Activated CD4-positive, alpha-beta T cell treated with anti-CD3 and anti-CD28 coated beads for 36 hours (primary cell): ENCODE data around the gene CHD1. TPM values are rescaled to one million over a fixed set of nuclear protein-coding genes. Genes with fewer than 3 reads are reported as not detected.

Experiments used
- ATAC-seq: fragments of 200-7000 bp; cut with Tn5 transposase; one replicate; pipeline ENCODE4 v1.10.0; 2021; ENCODE audit warnings: mild to moderate bottlenecking, moderate library complexity
- CTCF ChIA-PET: fragments of 350-600 bp; sonication (Branson Sonifier 250); formaldehyde crosslinking; loops from one replicate; lab custom pipeline; 2021; ENCODE audit warnings: antibody characterized with exemption; lab: Charles Lee
- POLR2A ChIA-PET: fragments of 350-600 bp; sonication (Branson Sonifier 250); formaldehyde crosslinking; loops from one replicate; lab custom pipeline; 2021; ENCODE audit warnings: antibody characterized with exemption, inconsistent platforms; lab: Charles Lee
- DNase-seq: peaks from one replicate; pipeline ENCODE4 v3.0.0-alpha.2; 2020
- H3K27ac Mint-ChIP-seq: one replicate; pipeline ENCODE4 v1.8.0; 2021; ENCODE audit warnings: mixed read lengths
- H3K27me3 Mint-ChIP-seq: one replicate; pipeline ENCODE4 v1.8.0; 2021; ENCODE audit warnings: mixed read lengths
- H3K36me3 Mint-ChIP-seq: one replicate; pipeline ENCODE4 v1.8.0; 2021; ENCODE audit warnings: low read depth, mixed read lengths
- H3K4me1 Mint-ChIP-seq: one replicate; pipeline ENCODE4 v1.8.0; 2021; ENCODE audit warnings: mixed read lengths
- H3K4me3 Mint-ChIP-seq: one replicate; pipeline ENCODE4 v1.8.0; 2021; ENCODE audit warnings: mild to moderate bottlenecking, moderate library complexity, mixed read lengths
- H3K9me3 Mint-ChIP-seq: one replicate; pipeline ENCODE4 v1.8.0; 2021; ENCODE audit warnings: low read depth, mixed read lengths
- intact Hi-C, 2 experiments: fragments of 100-400 bp; cut with DNase I in 1 of 2; cut with micrococcal nuclease in 1 of 2; formaldehyde crosslinking; loops; one replicate each; pipeline versions ENCODE4 v1.14.2 to v1.15.1; 2022 to 2024; cut with DNase I, micrococcal nuclease
- total RNA-seq, 2 experiments: library from RNA; stranded (reverse); gene quantifications; one replicate each; pipeline ENCODE4 v1.2.3, GENCODE V29; 2021

Gene CHD1
- total RNA-seq, 2 experiments from 2014 or later, result 50.8 to 75.5 TPM

GRCh38 chr5:98916540-98916939 is 12.3 kb downstream of the CHD1 start:
- intact Hi-C loops, result no loop called here
- POLR2A ChIA-PET, result no interaction called here
- DNase-seq (no peak), ATAC-seq (no peak)
- H3K4me1 Mint-ChIP-seq, result peaks cover 69% of the 10 kb centered on the region
- no peak overlapping the region for H3K4me3 Mint-ChIP-seq
- H3K36me3 Mint-ChIP-seq, result peaks cover 45% of the 10 kb centered on the region
- H3K9me3 Mint-ChIP-seq, result no peaks in the 10 kb centered on the region
- H3K27me3 Mint-ChIP-seq, result no peaks in the 10 kb centered on the region
- no peak overlapping the region for H3K27ac Mint-ChIP-seq
- CTCF ChIA-PET, result interaction anchor here (0.7 kb wide), 1 partner anchor 1982 kb away, joined by 3 read pairs; no protein-coding TSS in a partner anchor

- ChIA-PET POLR2A (interaction anchor here (1.6 kb wide), 1 partner anchor 20 kb away, joined by 5 read pairs; no protein-coding TSS in a partner anchor), CTCF (interaction anchor here (0.7 to 1.9 kb wide), 6 partner anchors 9 to 147 kb away, joined by 3 to 9 read pairs (median 5); no protein-coding TSS in a partner anchor)
- Mint-ChIP-seq H3K27ac (peak overlapping the region; percentile 28), H3K4me1 (peaks cover 73% of the 10 kb centered on the region), H3K4me3 (no peak overlapping the region), H3K27me3 (no peaks in the 10 kb centered on the region), H3K9me3 (no peaks in the 10 kb centered on the region), H3K36me3 (peaks cover 36% of the 10 kb centered on the region)
- no peak for DNase-seq
- ATAC-seq, result peak; percentile 58
- intact Hi-C loops, result no loop called here
Measured at GRCh38 chr5:98913911-98914310, 14.9 kb downstream of the CHD1 start.

GRCh38 chr5:98911280-98912040 is 17.3 kb downstream of the CHD1 start:
- peak; percentile 73 for ATAC-seq

DNA sequence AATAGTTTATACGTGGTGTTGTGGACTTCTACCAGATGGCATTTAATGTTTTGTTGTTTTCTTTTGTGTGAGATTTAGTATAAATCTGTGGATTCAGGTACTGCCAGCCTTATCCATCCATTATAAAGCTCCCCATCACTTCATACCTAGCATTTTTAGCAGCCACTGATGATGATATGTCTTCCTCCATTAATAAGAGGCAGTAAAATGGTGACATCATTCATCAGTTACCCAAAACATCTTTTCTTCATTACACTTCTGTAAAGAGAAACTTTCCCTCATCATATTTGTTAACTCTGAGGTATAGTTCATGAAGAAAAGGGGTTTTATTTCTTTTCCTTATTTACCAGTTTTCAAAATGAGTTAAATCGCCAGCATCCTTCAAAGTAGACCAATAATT is 19.4 kb downstream of the CHD1 start:
- H3K4me3 Mint-ChIP-seq, result no peak overlapping the region
- CTCF ChIA-PET, result interaction anchor here (1.0 to 5.7 kb wide), 3 partner anchors 15 to 151 kb away, joined by 3 to 49 read pairs (median 4); no protein-coding TSS in a partner anchor
- H3K27ac Mint-ChIP-seq, result peak overlapping the region; percentile 2
- H3K9me3 Mint-ChIP-seq, result no peaks in the 10 kb centered on the region
- H3K4me1 Mint-ChIP-seq, result peaks cover 65% of the 10 kb centered on the region
- POLR2A ChIA-PET, result no interaction called here
- no peak for ATAC-seq
- peaks cover 20% of the 10 kb centered on the region for H3K36me3 Mint-ChIP-seq
- intact Hi-C loops, result no loop called here
- no peaks in the 10 kb centered on the region for H3K27me3 Mint-ChIP-seq
- DNase-seq, result no peak

More at GRCh38 chr5:98911280-98912040, 17.3 kb downstream of the CHD1 start:
- Mint-ChIP-seq H3K9me3 (no peaks in the 10 kb centered on the region), H3K36me3 (peaks cover 18% of the 10 kb centered on the region), H3K27me3 (no peaks in the 10 kb centered on the region), H3K4me3 (no peak overlapping the region), H3K27ac (no peak overlapping the region), H3K4me1 (peaks cover 62% of the 10 kb centered on the region)
- no peak for DNase-seq
- intact Hi-C loops, result no loop called here
- ChIA-PET POLR2A (interaction anchor here (0.5 to 0.8 kb wide), 3 partner anchors 12 to 1991 kb away, joined by 3 to 6 read pairs (median 3); partner anchors contain the start of gene ST8SIA4), CTCF (interaction anchor here (0.7 to 5.7 kb wide), 3 partner anchors 10 to 149 kb away, joined by 3 to 49 read pairs (median 3); no protein-coding TSS in a partner anchor)

DNA sequence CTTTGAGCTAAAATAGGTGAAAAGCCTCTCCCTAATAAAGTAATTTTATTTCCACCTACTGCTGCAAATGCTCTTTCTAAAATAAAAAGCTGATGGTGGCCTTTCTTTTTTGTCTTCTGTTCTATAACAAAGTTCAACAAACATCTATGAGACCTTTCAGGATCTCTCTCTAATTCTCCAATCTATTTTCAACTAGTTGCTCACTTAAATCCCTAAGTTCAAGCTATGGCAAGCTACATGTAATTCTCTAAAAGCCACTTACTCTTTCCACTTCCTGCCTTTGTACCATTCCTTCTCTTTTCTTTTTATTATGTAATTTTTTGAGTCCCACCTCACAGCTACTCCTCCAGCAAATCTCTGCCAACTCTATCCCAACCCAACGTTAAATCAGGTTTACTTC is 20.9 kb downstream of the CHD1 start:
- Mint-ChIP-seq H3K4me3 (no peak overlapping the region), H3K36me3 (peaks cover 26% of the 10 kb centered on the region), H3K4me1 (peaks cover 69% of the 10 kb centered on the region), H3K27ac (peak overlapping the region; percentile 69), H3K9me3 (no peaks in the 10 kb centered on the region), H3K27me3 (no peaks in the 10 kb centered on the region)
- intact Hi-C loops, result loop anchor here in 1 of 2 experiments (2.0 kb wide), 1 partner anchor 21 kb away; the partner anchor contains the start of gene CHD1
- CTCF ChIA-PET, result interaction anchor here (0.7 to 5.7 kb wide), 5 partner anchors 120 to 155 kb away, joined by 3 to 49 read pairs (median 5); no protein-coding TSS in a partner anchor
- ATAC-seq (no peak), DNase-seq (no peak)
- POLR2A ChIA-PET, result no interaction called here

DNA sequence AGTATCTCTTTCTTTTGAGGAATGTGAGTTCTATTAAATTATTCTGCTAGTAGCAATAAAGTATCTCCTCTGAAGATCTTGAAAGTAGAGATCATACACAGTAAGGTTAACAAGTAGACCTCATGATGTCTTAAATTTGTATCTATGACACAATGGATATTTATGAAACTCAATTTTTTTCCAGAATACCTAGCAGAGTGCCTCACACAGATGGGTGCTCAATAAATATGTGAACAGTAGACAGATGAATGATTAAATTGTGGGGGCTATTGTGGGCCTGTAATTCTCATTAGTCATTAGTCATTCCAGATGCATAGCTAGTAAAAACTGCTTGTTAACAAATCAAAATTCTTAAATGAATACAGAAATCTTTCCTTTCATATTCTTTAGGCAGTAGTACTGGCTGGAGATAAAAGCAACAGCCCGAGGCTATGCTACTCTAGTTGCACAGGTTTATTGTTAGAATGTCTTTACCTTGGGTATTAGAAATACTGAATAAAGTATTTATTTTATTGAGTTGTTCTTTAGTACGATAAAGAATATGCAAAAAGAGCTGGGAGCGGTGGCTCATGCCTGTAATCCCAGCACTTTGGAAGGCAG is 22.0 kb downstream of the CHD1 start:
- intact Hi-C loops, result loop anchor here (1.0 to 2.0 kb wide), 5 partner anchors 20 to 153 kb away; partner anchors contain the start of gene CHD1 (in 1 of the 2)
- H3K4me1 Mint-ChIP-seq, result peaks cover 63% of the 10 kb centered on the region
- peak overlapping the region; percentile 66 for H3K27ac Mint-ChIP-seq
- no peaks in the 10 kb centered on the region for H3K27me3 Mint-ChIP-seq
- ATAC-seq, result peak; percentile 21
- ChIA-PET POLR2A (no interaction called here), CTCF (interaction anchor here (0.6 to 5.7 kb wide), 7 partner anchors 14 to 156 kb away, joined by 3 to 49 read pairs (median 3); no protein-coding TSS in a partner anchor)
- DNase-seq, result no peak
- H3K9me3 Mint-ChIP-seq, result no peaks in the 10 kb centered on the region
- peaks cover 32% of the 10 kb centered on the region for H3K36me3 Mint-ChIP-seq
- H3K4me3 Mint-ChIP-seq, result no peak overlapping the region

DNA sequence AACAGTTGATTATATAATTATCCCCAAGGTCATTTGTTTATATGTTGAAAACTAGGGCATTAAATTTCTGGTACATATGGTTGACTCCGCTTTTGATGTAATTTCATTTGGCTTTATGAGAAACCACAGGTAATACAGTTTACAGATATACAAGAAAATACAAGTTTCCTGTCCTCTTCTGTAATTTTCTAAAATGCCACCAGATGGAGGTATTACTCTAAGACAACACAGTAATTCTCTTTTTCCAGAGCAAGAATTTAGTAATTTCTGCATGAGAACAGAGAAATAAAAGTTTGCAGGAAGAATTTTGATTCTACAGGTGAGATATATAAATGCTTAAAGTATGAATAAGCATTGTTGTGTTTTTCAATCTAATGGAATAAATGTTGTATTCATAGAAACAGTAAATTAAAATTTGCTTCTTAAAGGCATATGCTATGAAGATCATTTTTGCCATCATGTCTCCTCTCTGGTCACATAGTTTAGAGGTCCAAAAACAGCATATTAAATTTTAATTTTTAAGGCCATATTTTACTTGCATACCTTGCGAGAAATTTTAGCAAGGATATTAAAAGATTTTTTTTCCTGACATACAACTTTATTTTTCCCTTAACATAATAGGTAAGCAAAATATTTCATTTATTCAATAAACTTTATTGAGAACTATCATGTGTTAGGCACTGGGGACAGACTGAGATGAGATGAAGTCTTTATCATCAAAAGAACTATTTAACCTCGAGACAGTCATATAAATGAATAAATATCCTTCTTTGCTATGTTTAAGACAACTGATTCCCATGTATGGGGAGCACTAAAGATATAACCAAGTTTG is 22.7 kb downstream of the CHD1 start:
- no peak for ATAC-seq
- Mint-ChIP-seq H3K4me1 (peaks cover 56% of the 10 kb centered on the region), H3K27me3 (no peaks in the 10 kb centered on the region), H3K4me3 (no peak overlapping the region), H3K27ac (peak overlapping the region; percentile 12), H3K36me3 (peaks cover 35% of the 10 kb centered on the region), H3K9me3 (no peaks in the 10 kb centered on the region)
- intact Hi-C loops, result loop anchor here (1.0 to 2.0 kb wide), 5 partner anchors 21 to 154 kb away; partner anchors contain the start of gene CHD1 (in 1 of the 2)
- no peak for DNase-seq
- CTCF ChIA-PET, result interaction anchor here (0.8 to 5.7 kb wide), 13 partner anchors 8 to 158 kb away, joined by 3 to 49 read pairs (median 4); no protein-coding TSS in a partner anchor
- POLR2A ChIA-PET, result no interaction called here

- H3K4me3 Mint-ChIP-seq, result no peak overlapping the region
- peak overlapping the region; percentile 51 for H3K27ac Mint-ChIP-seq
- intact Hi-C loops, result loop anchor here in 1 of 2 experiments (5.0 kb wide), 1 partner anchor 37 kb away; no protein-coding TSS in a partner anchor
- peak; percentile 72 for ATAC-seq
- H3K36me3 Mint-ChIP-seq, result peaks cover 38% of the 10 kb centered on the region
- ChIA-PET CTCF (interaction anchor here (0.6 to 2.5 kb wide), 22 partner anchors 10 to 774 kb away, joined by 3 to 42 read pairs (median 3); no protein-coding TSS in a partner anchor), POLR2A (no interaction called here)
- H3K9me3 Mint-ChIP-seq, result no peaks in the 10 kb centered on the region
- peak; percentile 31 for DNase-seq
- H3K4me1 Mint-ChIP-seq, result peaks cover 49% of the 10 kb centered on the region
- no peaks in the 10 kb centered on the region for H3K27me3 Mint-ChIP-seq
Measured at GRCh38 chr5:98904780-98905179, 24.0 kb downstream of the CHD1 start.

DNA sequence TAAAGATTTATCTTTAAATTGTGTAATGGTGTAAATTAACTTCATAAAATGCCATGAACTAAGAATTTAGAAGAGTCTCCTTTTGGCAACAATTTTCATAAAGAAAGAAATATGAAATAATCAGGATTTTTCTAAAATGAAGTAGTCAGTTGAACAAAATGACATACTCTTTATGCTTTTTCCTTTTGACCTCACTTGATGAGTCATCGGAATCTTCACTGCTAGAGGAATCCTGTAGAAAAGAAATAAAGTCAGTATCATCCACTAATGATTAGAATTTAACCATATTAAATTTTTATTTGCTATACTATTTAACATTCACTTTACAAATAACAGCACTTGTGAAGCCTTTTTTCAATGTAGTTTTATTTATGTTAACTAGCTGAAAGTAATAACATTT is 26.1 kb downstream of the CHD1 start:
- Mint-ChIP-seq H3K27me3 (no peaks in the 10 kb centered on the region), H3K36me3 (peaks cover 40% of the 10 kb centered on the region), H3K27ac (no peak overlapping the region), H3K4me3 (no peak overlapping the region), H3K4me1 (peaks cover 34% of the 10 kb centered on the region), H3K9me3 (no peaks in the 10 kb centered on the region)
- DNase-seq (no peak), ATAC-seq (no peak)
- CTCF ChIA-PET, result no interaction called here
- POLR2A ChIA-PET, result no interaction called here
- intact Hi-C loops, result loop anchor here in 1 of 2 experiments (5.0 kb wide), 1 partner anchor 35 kb away; no protein-coding TSS in a partner anchor

- Mint-ChIP-seq H3K36me3 (peaks cover 53% of the 10 kb centered on the region), H3K4me1 (peaks cover 14% of the 10 kb centered on the region), H3K4me3 (no peak overlapping the region), H3K9me3 (no peaks in the 10 kb centered on the region), H3K27ac (no peak overlapping the region), H3K27me3 (no peaks in the 10 kb centered on the region)
- POLR2A ChIA-PET, result interaction anchor here (0.7 kb wide), 2 partner anchors 13 to 14 kb away, joined by 4 to 6 read pairs; no protein-coding TSS in a partner anchor
- DNase-seq (no peak), ATAC-seq (no peak)
- CTCF ChIA-PET, result interaction anchor here (0.6 kb wide), 1 partner anchor 39 kb away, joined by 3 read pairs; no protein-coding TSS in a partner anchor
- intact Hi-C loops, result no loop called here
Measured at GRCh38 chr5:98899456-98899855, 29.4 kb downstream of the CHD1 start.
